ENCODE measurements around the gene GGA3.

DNA sequence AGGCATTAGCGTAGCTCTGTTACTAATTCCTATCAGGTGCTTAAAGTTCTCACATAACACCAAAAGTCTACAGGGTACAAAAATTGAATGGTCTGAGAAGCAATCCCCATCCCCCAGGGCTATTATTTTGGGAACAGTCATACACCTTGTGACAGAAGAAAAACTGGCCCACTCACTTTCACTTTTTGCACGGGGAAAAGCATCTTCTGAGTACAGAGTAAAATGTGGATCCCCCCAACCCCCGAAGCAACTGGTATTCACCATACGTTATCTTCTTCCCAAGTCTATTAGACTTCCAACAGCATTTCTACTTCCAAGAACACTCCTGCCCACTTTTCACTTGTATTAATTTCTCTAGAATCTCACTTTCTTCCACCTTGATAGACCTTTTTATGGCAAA lies 11.8 kb downstream of the GGA3 start:
- TF ChIP-seq, protein P1, sequence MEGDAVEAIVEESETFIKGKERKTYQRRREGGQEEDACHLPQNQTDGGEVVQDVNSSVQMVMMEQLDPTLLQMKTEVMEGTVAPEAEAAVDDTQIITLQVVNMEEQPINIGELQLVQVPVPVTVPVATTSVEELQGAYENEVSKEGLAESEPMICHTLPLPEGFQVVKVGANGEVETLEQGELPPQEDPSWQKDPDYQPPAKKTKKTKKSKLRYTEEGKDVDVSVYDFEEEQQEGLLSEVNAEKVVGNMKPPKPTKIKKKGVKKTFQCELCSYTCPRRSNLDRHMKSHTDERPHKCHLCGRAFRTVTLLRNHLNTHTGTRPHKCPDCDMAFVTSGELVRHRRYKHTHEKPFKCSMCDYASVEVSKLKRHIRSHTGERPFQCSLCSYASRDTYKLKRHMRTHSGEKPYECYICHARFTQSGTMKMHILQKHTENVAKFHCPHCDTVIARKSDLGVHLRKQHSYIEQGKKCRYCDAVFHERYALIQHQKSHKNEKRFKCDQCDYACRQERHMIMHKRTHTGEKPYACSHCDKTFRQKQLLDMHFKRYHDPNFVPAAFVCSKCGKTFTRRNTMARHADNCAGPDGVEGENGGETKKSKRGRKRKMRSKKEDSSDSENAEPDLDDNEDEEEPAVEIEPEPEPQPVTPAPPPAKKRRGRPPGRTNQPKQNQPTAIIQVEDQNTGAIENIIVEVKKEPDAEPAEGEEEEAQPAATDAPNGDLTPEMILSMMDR (IDR thresholded peaks at IDR 0.05; ENCODE audit: poor library complexity, severe bottlenecking): no peak
- TF ChIP-seq SMC3 (conservative IDR thresholded peaks at IDR 0.05; ENCODE audit: poor library complexity) (no peak), EP300 (conservative IDR thresholded peaks at IDR 0.05; ENCODE audit: poor library complexity, severe bottlenecking) (no peak), EZH2 (IDR thresholded peaks at IDR 0.05; ENCODE audit: borderline replicate concordance, insufficient read depth, low read length, poor library complexity, severe bottlenecking) (no peak), POLR2AphosphoS5 (IDR thresholded peaks at IDR 0.05) (no peak), RAD21 (conservative IDR thresholded peaks at IDR 0.05) (no peak), TAF1 (IDR thresholded peaks at IDR 0.05; ENCODE audit: low read depth) (no peak), MXI1 (conservative IDR thresholded peaks at IDR 0.05; ENCODE audit: poor library complexity, severe bottlenecking) (no peak)
- TF ChIP-seq, protein P2, sequence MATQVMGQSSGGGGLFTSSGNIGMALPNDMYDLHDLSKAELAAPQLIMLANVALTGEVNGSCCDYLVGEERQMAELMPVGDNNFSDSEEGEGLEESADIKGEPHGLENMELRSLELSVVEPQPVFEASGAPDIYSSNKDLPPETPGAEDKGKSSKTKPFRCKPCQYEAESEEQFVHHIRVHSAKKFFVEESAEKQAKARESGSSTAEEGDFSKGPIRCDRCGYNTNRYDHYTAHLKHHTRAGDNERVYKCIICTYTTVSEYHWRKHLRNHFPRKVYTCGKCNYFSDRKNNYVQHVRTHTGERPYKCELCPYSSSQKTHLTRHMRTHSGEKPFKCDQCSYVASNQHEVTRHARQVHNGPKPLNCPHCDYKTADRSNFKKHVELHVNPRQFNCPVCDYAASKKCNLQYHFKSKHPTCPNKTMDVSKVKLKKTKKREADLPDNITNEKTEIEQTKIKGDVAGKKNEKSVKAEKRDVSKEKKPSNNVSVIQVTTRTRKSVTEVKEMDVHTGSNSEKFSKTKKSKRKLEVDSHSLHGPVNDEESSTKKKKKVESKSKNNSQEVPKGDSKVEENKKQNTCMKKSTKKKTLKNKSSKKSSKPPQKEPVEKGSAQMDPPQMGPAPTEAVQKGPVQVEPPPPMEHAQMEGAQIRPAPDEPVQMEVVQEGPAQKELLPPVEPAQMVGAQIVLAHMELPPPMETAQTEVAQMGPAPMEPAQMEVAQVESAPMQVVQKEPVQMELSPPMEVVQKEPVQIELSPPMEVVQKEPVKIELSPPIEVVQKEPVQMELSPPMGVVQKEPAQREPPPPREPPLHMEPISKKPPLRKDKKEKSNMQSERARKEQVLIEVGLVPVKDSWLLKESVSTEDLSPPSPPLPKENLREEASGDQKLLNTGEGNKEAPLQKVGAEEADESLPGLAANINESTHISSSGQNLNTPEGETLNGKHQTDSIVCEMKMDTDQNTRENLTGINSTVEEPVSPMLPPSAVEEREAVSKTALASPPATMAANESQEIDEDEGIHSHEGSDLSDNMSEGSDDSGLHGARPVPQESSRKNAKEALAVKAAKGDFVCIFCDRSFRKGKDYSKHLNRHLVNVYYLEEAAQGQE (IDR thresholded peaks at IDR 0.05; ENCODE audit: borderline replicate concordance): no peak

All from neural cell (in vitro differentiated cells).